ENCODE results near the gene CSRP1. TPM values are rescaled to one million over a fixed set of nuclear protein-coding genes. Genes with fewer than 3 reads are reported as not detected.
"Not testable (repeated sequence)": the region's sequence is repeated elsewhere in the genome, so short reads cannot be mapped to it uniquely, and the experiment has no call there.

The CSRP1 gene
- total RNA-seq, 2 donors from 2014 or later, result 131 to 355 TPM

GRCh38 chr1:201488830-201489589, 17.9 kb downstream of the CSRP1 start:
- peak in 1 of 2 donors; percentile 45 for DNase-seq
- intact Hi-C loops (cut with DNase I, micrococcal nuclease), result no loop called here

GRCh38 chr1:201487742-201488141, 19.2 kb downstream of the CSRP1 start:
- intact Hi-C loops (cut with DNase I, micrococcal nuclease), result no loop called here
- no peak for ATAC-seq

More at GRCh38 chr1:201488830-201489589, 17.9 kb downstream of the CSRP1 start:
- peak; percentile 39 for ATAC-seq

GRCh38 chr1:201486187-201486586, 20.7 kb downstream of the CSRP1 start:
- no peak for ATAC-seq
- DNase-seq, result no peak
- intact Hi-C loops (cut with DNase I, micrococcal nuclease), result no loop called here

More at GRCh38 chr1:201487742-201488141, 19.2 kb downstream of the CSRP1 start:
- DNase-seq, result no peak

GRCh38 chr1:201485184-201485774, 21.6 kb downstream of the CSRP1 start:
- ATAC-seq (no peak), DNase-seq (no peak)
- intact Hi-C loops (cut with DNase I, micrococcal nuclease), result no loop called here

GRCh38 chr1:201483373-201483949, 23.5 kb downstream of the CSRP1 start:
- DNase-seq (no peak), ATAC-seq (no peak)
- intact Hi-C loops (cut with DNase I, micrococcal nuclease), result no loop called here

GRCh38 chr1:201482755-201483154, 24.2 kb downstream of the CSRP1 start:
- ATAC-seq (no peak), DNase-seq (no peak)
- intact Hi-C loops (cut with DNase I, micrococcal nuclease), result no loop called here

GRCh38 chr1:201481761-201482493, 25.0 kb downstream of the CSRP1 start:
- DNase-seq (peak; percentile 86 to 88), ATAC-seq (peak; percentile 68)
- intact Hi-C loops (cut with DNase I, micrococcal nuclease), result no loop called here

- ATAC-seq, result peak; percentile 2
- intact Hi-C loops (cut with DNase I, micrococcal nuclease), result no loop called here
- no peak for DNase-seq
Measured at GRCh38 chr1:201481004-201481380, 25.9 kb downstream of the CSRP1 start.

GRCh38 chr1:201480231-201481003, 26.5 kb downstream of the CSRP1 start:
- ATAC-seq, result peak; percentile 78
- intact Hi-C loops (cut with DNase I, micrococcal nuclease), result no loop called here
- peak; percentile 94 for DNase-seq

- ATAC-seq (no peak), DNase-seq (no peak)
- intact Hi-C loops (cut with DNase I, micrococcal nuclease), result no loop called here
Measured at GRCh38 chr1:201479201-201479730, 27.7 kb downstream of the CSRP1 start.

GRCh38 chr1:201478666-201479065, 28.3 kb downstream of the CSRP1 start:
- intact Hi-C loops (cut with DNase I, micrococcal nuclease); DNase-seq; ATAC-seq: not testable (repeated sequence)

- intact Hi-C loops (cut with DNase I, micrococcal nuclease), result no loop called here
- DNase-seq (no peak), ATAC-seq (no peak)
Measured at GRCh38 chr1:201476670-201477344, 30.1 kb downstream of the CSRP1 start.

GRCh38 chr1:201475915-201476669, 30.8 kb downstream of the CSRP1 start:
- DNase-seq (no peak), ATAC-seq (no peak)
- intact Hi-C loops (cut with DNase I, micrococcal nuclease), result no loop called here

GRCh38 chr1:201475130-201475529, 31.8 kb downstream of the CSRP1 start:
- ATAC-seq (peak; percentile 91), DNase-seq (no peak)
- intact Hi-C loops (cut with DNase I, micrococcal nuclease), result no loop called here

GRCh38 chr1:201473296-201473695, 33.6 kb downstream of the CSRP1 start:
- intact Hi-C loops (cut with DNase I, micrococcal nuclease), result no loop called here
- no peak for ATAC-seq

GRCh38 chr1:201472321-201472720, 34.6 kb downstream of the CSRP1 start:
- DNase-seq; ATAC-seq; intact Hi-C loops (cut with DNase I, micrococcal nuclease): not testable (repeated sequence)

More at GRCh38 chr1:201473296-201473695, 33.6 kb downstream of the CSRP1 start:
- no peak for DNase-seq

GRCh38 chr1:201471772-201472171, 35.2 kb downstream of the CSRP1 start:
- ATAC-seq (no peak), DNase-seq (no peak)
- intact Hi-C loops (cut with DNase I, micrococcal nuclease), result no loop called here

Measured in left colon (tissue), 2 donors.